Measurements from ENCODE around the gene BAZ2B. TPM values are rescaled to one million over a fixed set of nuclear protein-coding genes. Genes with fewer than 3 reads are reported as not detected.

The BAZ2B gene
- total and polyA plus RNA-seq, 2 experiments from 2014 or later, result 51.7 to 62.9 TPM

GRCh38 chr2:159449504-159450124 is 166.7 kb downstream of the BAZ2B start (continued):
- TF ChIP-seq ZNF462 (CRISPR knock-in tag; IDR thresholded peaks at IDR 0.05), result no peak

- no peaks in the 10 kb centered on the region for H3K9me3 Mint-ChIP-seq
- H3K4me1 Mint-ChIP-seq, result peaks cover 21% of the 10 kb centered on the region
- no peak overlapping the region for H2AFZ ChIP-seq
- no peak overlapping the region for H3K27ac Mint-ChIP-seq
- H3K27ac ChIP-seq (ENCODE audit: low read depth), result no peak overlapping the region
- H3K4me3 Mint-ChIP-seq, result no peak overlapping the region
- H3K4me3 ChIP-seq, result no peak overlapping the region
- H3K27me3 ChIP-seq (ENCODE audit: insufficient read depth), result no peaks in the 10 kb centered on the region
- TF ChIP-seq ZNF462 (CRISPR knock-in tag; IDR thresholded peaks at IDR 0.05), result no peak
- H3K27me3 Mint-ChIP-seq (ENCODE audit: insufficient read depth, low read depth, poor library complexity), result no peaks in the 10 kb centered on the region
- no peaks in the 10 kb centered on the region for H3F3A ChIP-seq (replicated peaks; ENCODE audit: low read depth)
- ATAC-seq (no peak), DNase-seq (ENCODE audit: low spot score) (no peak)
- peaks cover 11% of the 10 kb centered on the region; the same call in 2 of the 3 replicates for H3K36me3 Mint-ChIP-seq (ENCODE audit: low read depth)
- H3K4me2 ChIP-seq, result peak overlapping the region; percentile 37
- no peaks in the 10 kb centered on the region for H3K9me2 ChIP-seq (ENCODE audit: insufficient read depth)
- H3K4me1 ChIP-seq (ENCODE audit: insufficient read depth), result peaks cover 19% of the 10 kb centered on the region
- H3K36me3 ChIP-seq (ENCODE audit: insufficient read depth), result peaks cover 5% of the 10 kb centered on the region; the same call in 1 of the 2 replicates
- H3K79me2 ChIP-seq (replicated peaks; ENCODE audit: insufficient read depth), result no peaks in the 10 kb centered on the region
- no peaks in the 10 kb centered on the region; the same call in 1 of the 2 replicates for H4K20me1 ChIP-seq (replicated peaks; ENCODE audit: insufficient read depth)
Observed at GRCh38 chr2:159446817-159447216, 169.5 kb downstream of the BAZ2B start.

Data from GM23338 (cell line).